GM12872 (cell line): ENCODE data around the gene EPYC.

Source experiments
- CTCF ChIP-seq: IDR thresholded peaks from 3 replicates; pipeline ENCODE4 v1.5.1; 2011; ENCODE audit warnings: low read depth, mild to moderate bottlenecking, low read length, moderate library complexity; ENCODE audit not compliant: insufficient read depth

The EPYC gene

GRCh38 chr12:90969346-90969745, 35.4 kb downstream of the EPYC start:
- TF ChIP-seq CTCF = no peak

GRCh38 chr12:90965204-90965603, 39.6 kb downstream of the EPYC start:
- no peak for TF ChIP-seq CTCF

GRCh38 chr12:90964616-90965015, 40.2 kb downstream of the EPYC start:
- no peak for TF ChIP-seq CTCF

GRCh38 chr12:90963946-90964345, 40.8 kb downstream of the EPYC start:
- TF ChIP-seq CTCF = no peak

GRCh38 chr12:90961154-90961553, 43.6 kb downstream of the EPYC start:
- TF ChIP-seq CTCF = no peak

- TF ChIP-seq CTCF = peak; percentile 72
Measured at GRCh38 chr12:90959538-90960139, 45.1 kb downstream of the EPYC start.

- no peak for TF ChIP-seq CTCF
Measured at GRCh38 chr12:90959032-90959431, 45.7 kb downstream of the EPYC start.

GRCh38 chr12:90958347-90958746, 46.4 kb downstream of the EPYC start:
- TF ChIP-seq CTCF = no peak
